ENCODE data around the gene CAMTA1.

CAMTA1 gene

DNA sequence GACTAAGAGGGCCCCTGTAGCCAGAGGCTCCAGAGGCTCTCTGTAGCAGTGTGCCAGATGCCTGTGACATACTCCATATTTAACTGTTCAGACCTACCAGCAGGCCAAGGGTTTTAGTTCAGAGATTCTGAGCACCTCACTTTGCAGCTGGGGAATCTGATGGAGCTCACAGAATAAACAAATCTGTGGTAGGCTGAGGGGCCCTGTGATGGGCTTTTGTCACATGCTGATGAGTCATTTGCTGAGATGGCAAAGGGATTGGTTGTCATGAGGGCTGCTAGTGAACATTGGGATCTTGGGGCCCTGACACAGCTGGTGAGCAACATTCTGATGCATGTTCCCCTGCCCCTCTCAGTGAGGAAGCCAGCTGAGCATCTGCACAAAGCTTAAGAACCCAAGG lies 482.2 kb downstream of the CAMTA1 start:
- DNase-seq, result no peak

DNA sequence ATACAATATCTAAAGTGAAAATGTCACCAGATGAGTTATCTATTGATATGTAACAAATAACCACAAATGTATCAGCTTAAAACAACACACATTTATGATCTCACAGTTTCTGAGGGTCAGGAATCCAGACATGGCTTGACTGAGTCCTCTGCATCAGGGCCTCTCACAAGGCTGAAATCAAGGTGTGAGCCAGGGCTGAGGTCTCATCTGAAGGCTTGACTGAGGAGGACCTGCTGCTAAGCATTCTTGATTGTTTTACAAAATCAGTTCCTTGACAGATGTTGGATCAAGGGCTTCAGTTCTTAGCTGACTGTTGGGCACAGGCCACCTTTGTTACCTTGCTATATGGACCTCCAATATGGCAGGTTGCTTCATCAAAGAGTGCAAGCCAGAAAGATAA lies 483.7 kb downstream of the CAMTA1 start:
- DNase-seq, result no peak

DNA sequence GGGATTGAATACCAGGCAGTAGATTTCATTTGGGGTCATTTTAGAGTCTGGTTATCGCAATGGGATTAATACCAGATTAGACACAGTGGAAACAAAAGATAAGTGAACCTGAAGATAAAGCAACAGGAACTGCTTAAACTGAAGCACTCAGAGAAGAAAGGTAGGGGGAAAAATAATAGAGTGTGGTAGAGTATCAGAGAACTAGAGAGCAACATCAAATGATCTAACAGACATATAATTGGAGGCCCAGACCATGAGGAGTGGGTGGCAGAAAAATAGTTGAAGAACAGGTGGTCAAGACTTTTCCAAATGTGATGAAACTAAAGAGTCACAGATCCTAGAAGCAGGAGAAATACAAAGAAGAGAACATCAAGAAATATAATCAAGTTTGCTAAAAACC lies 484.3 kb downstream of the CAMTA1 start:
- no peak for DNase-seq

DNA sequence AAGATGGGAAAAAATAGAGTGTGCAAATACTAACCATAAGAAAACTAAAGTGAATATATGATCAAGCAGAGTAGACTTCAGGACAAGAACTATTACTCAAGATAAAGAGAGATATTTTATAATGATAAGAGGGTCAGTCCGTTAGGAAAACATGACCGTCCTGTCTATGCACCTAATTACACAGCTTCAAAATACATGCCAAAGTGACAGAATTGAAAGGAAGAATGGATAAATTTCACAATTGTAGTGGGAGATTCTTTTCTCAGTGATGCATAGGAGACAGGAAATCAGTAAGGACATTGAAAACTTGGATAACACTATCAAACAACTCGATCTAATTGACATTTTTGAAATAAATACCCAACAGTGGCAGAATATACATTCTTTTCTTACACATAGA lies 489.0 kb downstream of the CAMTA1 start:
- DNase-seq, result no peak

GRCh38 chr1:7278045-7278444 lies 492.8 kb downstream of the CAMTA1 start:
- DNase-seq, result peak; percentile 94

- DNase-seq, result peak; percentile 62
Measured at GRCh38 chr1:7278827-7279765, 493.8 kb downstream of the CAMTA1 start.

- DNase-seq, result peak; percentile 13
Measured at GRCh38 chr1:7279769-7280168, 494.5 kb downstream of the CAMTA1 start.

DNA sequence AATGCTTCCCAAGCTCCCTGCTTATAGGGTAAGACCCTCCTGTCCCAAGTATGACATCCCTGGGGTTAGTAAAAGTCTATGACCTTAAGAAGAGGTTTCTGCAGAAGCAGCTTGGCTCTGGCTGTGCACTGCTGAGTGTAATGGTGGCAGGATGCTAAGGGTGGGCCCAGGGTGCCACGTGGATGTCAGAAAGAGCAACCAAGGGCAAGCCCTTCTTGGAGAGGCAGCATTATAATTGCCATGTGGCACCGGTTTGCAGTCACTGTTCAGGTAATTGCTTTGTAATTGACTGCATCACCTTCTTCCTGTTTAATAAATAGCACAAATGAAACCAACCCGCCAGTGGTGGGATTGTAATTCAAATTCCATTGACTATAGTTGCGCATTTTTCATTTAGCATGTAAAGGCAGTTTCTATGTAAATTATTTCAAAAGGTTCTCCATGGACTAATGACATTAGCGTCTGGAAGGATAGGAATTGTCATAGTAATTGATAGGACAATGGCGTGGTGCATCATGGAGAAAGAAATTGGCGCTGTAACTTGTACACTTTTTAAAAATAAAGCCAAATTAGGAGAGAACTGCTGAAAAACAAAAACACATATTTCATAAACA lies 495.2 kb downstream of the CAMTA1 start:
- peak; percentile 24 for DNase-seq

- no peak for DNase-seq
Measured at GRCh38 chr1:7281821-7282220, 496.6 kb downstream of the CAMTA1 start.

- peak; percentile 8 for DNase-seq
Measured at GRCh38 chr1:7284839-7285435, 499.7 kb downstream of the CAMTA1 start.

GRCh38 chr1:7285856-7286454 lies 500.7 kb downstream of the CAMTA1 start:
- DNase-seq, result no peak

DNA sequence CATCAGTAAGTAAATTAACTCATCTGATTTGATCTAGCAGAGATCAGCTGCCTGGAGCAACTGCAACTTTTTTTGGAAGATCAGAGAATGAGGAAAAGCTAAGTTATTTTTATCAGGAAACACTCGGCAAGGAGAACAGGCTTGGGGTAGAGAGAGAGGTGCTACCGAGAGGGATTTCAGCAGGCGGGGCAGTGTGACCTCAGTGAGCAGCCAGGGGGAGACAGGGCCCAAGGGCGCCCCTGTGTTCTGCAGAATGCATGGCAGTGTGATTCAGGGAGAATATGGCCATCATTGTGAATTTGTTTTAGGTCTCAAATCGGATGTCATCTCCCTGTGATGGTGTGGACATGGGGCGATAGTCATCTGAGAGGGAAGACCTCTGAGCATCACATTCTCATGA lies 501.8 kb downstream of the CAMTA1 start:
- no peak for DNase-seq

DNA sequence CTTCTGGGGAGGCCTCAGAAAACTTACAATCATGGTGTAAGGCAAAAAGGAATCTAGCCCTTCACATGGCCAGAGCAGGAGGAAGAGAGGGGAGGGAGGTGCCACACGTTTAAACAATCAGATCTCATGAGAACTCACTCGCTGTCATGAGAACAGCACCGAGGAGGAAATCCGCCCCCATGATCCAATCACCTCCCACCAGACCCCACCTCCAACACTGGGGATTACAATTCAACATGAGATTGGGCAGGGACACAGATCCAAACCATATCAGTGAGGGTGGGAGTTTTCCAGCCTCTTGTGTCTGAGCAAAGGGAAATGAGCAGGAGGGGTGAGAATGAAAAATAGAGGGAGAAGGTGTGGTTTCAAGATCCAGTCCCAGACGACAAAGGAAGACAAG lies 503.7 kb downstream of the CAMTA1 start:
- DNase-seq, result no peak

- DNase-seq, result no peak
Measured at GRCh38 chr1:7289694-7290093, 504.4 kb downstream of the CAMTA1 start.

- no peak for DNase-seq
Measured at GRCh38 chr1:7290971-7291970, 506.0 kb downstream of the CAMTA1 start.

- DNase-seq, result no peak
Measured at GRCh38 chr1:7292036-7292681, 506.9 kb downstream of the CAMTA1 start.

- no peak for DNase-seq
Measured at GRCh38 chr1:7292714-7293419, 507.6 kb downstream of the CAMTA1 start.

DNA sequence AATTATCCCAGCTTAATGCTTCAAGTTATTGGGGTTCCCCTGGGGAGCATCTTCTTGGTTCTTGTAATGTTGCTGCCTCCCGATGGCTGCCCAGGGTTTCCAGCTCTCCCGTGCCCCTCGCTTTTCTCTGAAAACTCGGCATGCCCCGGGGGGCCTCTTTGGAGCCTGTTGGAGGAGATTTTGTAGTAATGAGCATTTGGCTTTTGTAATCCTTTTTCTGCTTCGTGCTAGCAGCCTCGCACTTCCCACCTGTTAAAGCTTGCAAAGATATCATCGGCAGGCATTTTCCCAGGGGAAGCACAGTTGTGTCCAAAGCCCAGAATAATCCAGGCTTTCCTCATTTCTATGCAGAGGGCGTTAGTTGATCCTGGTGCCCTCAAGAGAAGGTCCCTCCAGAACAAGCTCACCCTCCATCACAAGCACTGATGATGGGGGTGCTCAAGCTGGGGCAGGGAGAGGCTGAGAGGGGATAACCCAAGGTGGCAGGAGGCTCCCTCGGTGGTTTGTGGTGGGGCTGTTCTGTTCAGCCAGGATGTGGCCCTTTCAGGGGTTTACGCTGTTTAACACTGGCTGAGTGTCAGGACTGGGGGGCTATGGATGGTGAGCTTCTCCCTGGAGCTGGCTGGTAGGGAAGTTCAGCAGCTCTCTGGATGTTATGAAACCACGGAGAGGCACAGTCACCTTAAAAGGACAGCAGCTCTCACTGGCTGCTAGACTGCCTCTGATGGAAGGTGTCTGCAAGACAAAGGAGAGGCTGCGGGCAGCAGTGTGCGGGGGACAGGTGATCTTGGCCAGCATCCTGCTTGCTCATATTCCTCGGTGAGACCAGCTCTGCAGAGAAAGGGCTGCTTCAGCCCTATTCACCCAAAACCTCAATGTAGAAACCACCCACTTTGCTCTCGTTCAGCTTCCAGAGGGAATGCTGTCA lies 508.7 kb downstream of the CAMTA1 start:
- DNase-seq, result no peak

DNA sequence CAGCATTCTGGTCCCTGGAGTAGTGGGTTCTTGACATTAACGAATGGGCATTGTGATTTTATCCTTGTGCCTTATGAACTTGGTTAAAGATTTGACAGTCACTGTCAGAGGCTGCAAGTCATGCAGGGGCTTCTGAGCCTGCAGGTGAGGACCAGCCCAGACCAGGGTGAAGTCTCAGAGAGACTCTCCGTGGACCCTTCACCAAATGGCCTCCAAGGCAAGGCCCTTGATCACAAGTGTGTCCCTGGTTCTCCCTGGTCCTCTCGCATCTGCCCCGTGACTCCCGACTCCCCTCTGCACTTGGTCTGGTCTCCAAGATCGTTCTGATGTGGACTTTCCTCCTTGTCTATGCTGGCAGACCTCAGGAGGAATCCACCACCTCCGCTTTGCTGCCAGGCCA lies 509.4 kb downstream of the CAMTA1 start:
- DNase-seq, result no peak

GRCh38 chr1:7295946-7296345 lies 510.7 kb downstream of the CAMTA1 start:
- DNase-seq, result no peak
